Ovary (tissue), 9 donors: ENCODE measurements around the gene ANGPTL2. TPM values are rescaled to one million over a fixed set of nuclear protein-coding genes. Genes with fewer than 3 reads are reported as not detected.

Experiments
- DNase-seq, 5 donors: peaks; one replicate each; pipeline ENCODE4 v3.0.0-alpha.2; 2019 to 2020
- H3K27ac ChIP-seq, 2 donors: fragments of 200-600 bp; one replicate each; pipeline versions ENCODE4 v1.5.1 to v1.8.0; 2019 to 2022
- H3K27me3 ChIP-seq: fragments of 200-600 bp; one replicate; pipeline ENCODE4 v1.8.0; 2022
- H3K36me3 ChIP-seq: fragments of 200-600 bp; sonication (generic); one replicate; pipeline ENCODE4 v1.5.1; 2019
- H3K4me1 ChIP-seq: one replicate; pipeline ENCODE4 v1.8.1; 2013; ENCODE audit warnings: mild to moderate bottlenecking, moderate library complexity; ENCODE audit not compliant: insufficient read depth
- H3K4me3 ChIP-seq: fragments of 200-600 bp; sonication (generic); one replicate; pipeline ENCODE4 v1.5.1; 2017
- H3K9me3 ChIP-seq, 2 donors: fragments of 200-600 bp in 1 of 2; sonication (generic) in 1 of 2; one replicate each; pipeline versions ENCODE4 v1.5.1 to v1.8.1; 2013 to 2019; ENCODE audit warnings: mild to moderate bottlenecking in 1 of 2, moderate library complexity in 1 of 2
- CTCF ChIP-seq, 3 donors: fragments of 450-650 bp in 2 of 3; fragments of 200-600 bp in 1 of 3; IDR thresholded peaks; one replicate each; pipeline versions ENCODE4 v1.5.1 to v1.8.0; 2016 to 2022; ENCODE audit warnings: antibody characterized with exemption in 3 of 3, mild to moderate bottlenecking in 1 of 3
- EP300 ChIP-seq: sonication (generic); formaldehyde crosslinking; IDR thresholded peaks from one replicate; pipeline ENCODE4 v1.6.1; 2017; ENCODE audit warnings: antibody characterized with exemption
- POLR2A ChIP-seq: fragments of 450-650 bp; IDR thresholded peaks from one replicate; pipeline ENCODE4 v1.6.1; 2017; ENCODE audit warnings: antibody characterized with exemption, mild to moderate bottlenecking, moderate library complexity
- WGBS, 3 donors: extraction: QIAGEN DNeasy Blood & Tissue Kit in 1 of 3; methylation state at CpG; one replicate each; pipeline versions ENCODE4 v1.1.5 to v1.1.7; 2013 to 2017; 5-methylcytosine and 5-hydroxymethylcytosine counted together
- intact Hi-C, 4 donors: fragments of 100-400 bp; cut with DNase I; formaldehyde crosslinking; loops; one replicate each; pipeline versions ENCODE4 v1.11.0 to v1.15.1; 2022 to 2023
- polyA plus RNA-seq, 2 donors: library from polyadenylated mRNA; stranded (reverse); fragments of 200-250 nt in 1 of 2; fragments of 350-450 nt in 1 of 2; fragmentation: Illumina TruSeq in 1 of 2; extraction: RNeasy Lipid Tissue Mini Kit (QIAGEN cat#74804) in 1 of 2; gene quantifications; one replicate each; pipeline ENCODE4 v1.2.3, GENCODE V29; 2013 to 2014
- total RNA-seq, 7 donors: library from RNA; depleted of rRNA in 2 of 7; stranded (reverse); fragments of >200 nt in 2 of 7; fragmentation: NEBNext Ultra II Directional in 3 of 7; extraction: Animal tissue kit (Norgen Biotek cat#: 25700) in 3 of 7; gene quantifications; one replicate each; pipeline versions ENCODE4 v1.1.0 to v1.2.4, GENCODE V29; 2016 to 2023
- donor health status: DM: no; HTN: no; CAD: no; lungs with moderate emphysema.
- donor health status: DM: no; HTN: no; CAD: no.
- donor health status: Bipolar disorder and iron deficiency.
- donor health status: DM: yes; HTN: yes; CAD: no.
- donor health status: DM: no; HTN: no; CAD: no.
- donor health status: DM: yes; HTN: yes; CAD: no.

ANGPTL2 gene
- total and polyA plus RNA-seq, 9 donors, result 9.8 to 114 (median 64.1) TPM

GRCh38 chr9:127118597-127119319 lies 3.7 kb downstream of the ANGPTL2 start:
- no peak overlapping the region for H3K4me3 ChIP-seq
- H3K27me3 ChIP-seq, result no peaks in the 10 kb centered on the region
- intact Hi-C loops, result no loop called here
- TF ChIP-seq EP300, result no peak
- TF ChIP-seq CTCF (IDR thresholded peaks at IDR 0.05), result no peak
- TF ChIP-seq POLR2A, result no peak
- peaks cover 14% of the 10 kb centered on the region for H3K4me1 ChIP-seq
- no peaks in the 10 kb centered on the region for H3K9me3 ChIP-seq
- 84 to 90% (median 90%) methylated on average over 8 of the region's 8 CpGs for WGBS, 3 donors
- H3K36me3 ChIP-seq, result no peaks in the 10 kb centered on the region
- peak in 1 of 5 donors; percentile 15 for DNase-seq
- H3K27ac ChIP-seq, result no peak overlapping the region

GRCh38 chr9:127117801-127118200 lies 4.6 kb downstream of the ANGPTL2 start:
- no peak overlapping the region for H3K4me3 ChIP-seq
- no peaks in the 10 kb centered on the region for H3K27me3 ChIP-seq
- H3K36me3 ChIP-seq, result no peaks in the 10 kb centered on the region
- intact Hi-C loops, result no loop called here
- peaks cover 16% of the 10 kb centered on the region for H3K4me1 ChIP-seq
- no peak for TF ChIP-seq POLR2A
- TF ChIP-seq CTCF (IDR thresholded peaks at IDR 0.05), result no peak
- TF ChIP-seq EP300, result no peak
- WGBS, 3 donors, result 92 to 97% (median 95%) methylated on average over 4 of the region's 4 CpGs
- peak in 1 of 5 donors; percentile 5 for DNase-seq
- no peak overlapping the region for H3K27ac ChIP-seq
- no peaks in the 10 kb centered on the region for H3K9me3 ChIP-seq

GRCh38 chr9:127116957-127117356 lies 5.5 kb downstream of the ANGPTL2 start:
- 76 to 90% (median 78%) methylated on average over 2 of the region's 2 CpGs for WGBS, 3 donors
- no peak overlapping the region for H3K27ac ChIP-seq
- no peaks in the 10 kb centered on the region for H3K9me3 ChIP-seq
- TF ChIP-seq EP300 (no peak), POLR2A (no peak), CTCF (IDR thresholded peaks at IDR 0.05) (no peak)
- DNase-seq, result peak in 1 of 5 donors; percentile 6
- intact Hi-C loops, result no loop called here
- H3K4me3 ChIP-seq, result no peak overlapping the region
- peaks cover 23% of the 10 kb centered on the region for H3K4me1 ChIP-seq
- no peaks in the 10 kb centered on the region for H3K27me3 ChIP-seq
- H3K36me3 ChIP-seq, result no peaks in the 10 kb centered on the region

- intact Hi-C loops, result no loop called here
- no peak for TF ChIP-seq EP300
- TF ChIP-seq POLR2A, result no peak
- TF ChIP-seq CTCF (IDR thresholded peaks at IDR 0.05), result no peak
- Histone ChIP-seq H3K9me3 (no peaks in the 10 kb centered on the region), H3K27me3 (no peaks in the 10 kb centered on the region), H3K4me3 (no peak overlapping the region), H3K27ac (no peak overlapping the region), H3K36me3 (no peaks in the 10 kb centered on the region), H3K4me1 (peaks cover 22% of the 10 kb centered on the region)
- no peak for DNase-seq
- 82 to 86% (median 83%) methylated on average over 6 of the region's 6 CpGs for WGBS, 3 donors
These were observed 6.2 kb downstream of the ANGPTL2 start for GRCh38 chr9:127116088-127116726.
